CD4-positive, alpha-beta T cell (primary cell): Measurements from ENCODE around the gene CDC42SE1. TPM values are rescaled to one million over a fixed set of nuclear protein-coding genes. Genes with fewer than 3 reads are reported as not detected.

Experiments
- ATAC-seq: fragments of 200-7000 bp; cut with Tn5 transposase; one replicate; pipeline ENCODE4 v1.10.0; 2022; ENCODE audit warnings: mild to moderate bottlenecking; ENCODE audit not compliant: poor library complexity
- CTCF ChIA-PET: fragments of 350-600 bp; sonication (Branson Sonifier 250); formaldehyde crosslinking; loops from one replicate; lab custom pipeline; 2021; ENCODE audit warnings: antibody characterized with exemption, inconsistent platforms; lab: Charles Lee
- POLR2A ChIA-PET: fragments of 350-600 bp; sonication (Branson Sonifier 250); formaldehyde crosslinking; loops from one replicate; lab custom pipeline; 2021; ENCODE audit warnings: antibody characterized with exemption, inconsistent platforms; lab: Charles Lee
- DNase-seq, 14 experiments: peaks; one replicate each; pipeline ENCODE4 v3.0.0-alpha.2; 2013 to 2020; ENCODE audit warnings: mixed read lengths in 2 of 14
- H3K27ac ChIP-seq, 2 donors: one replicate each; pipeline versions ENCODE4 v1.5.1 to v1.7.0; 2013; ENCODE audit warnings: low read length in 2 of 2, low read depth in 1 of 2, mild to moderate bottlenecking in 1 of 2
- H3K27me3 ChIP-seq, 2 experiments: 1 replicate in 1 of 2; 2 replicates in 1 of 2; pipeline versions ENCODE4 v1.6.1 to v1.7.0; 2013; ENCODE audit warnings: low read length in 2 of 2, control low read depth in 1 of 2, mild to moderate bottlenecking in 1 of 2, moderate library complexity in 1 of 2; ENCODE audit not compliant: insufficient read depth in 2 of 2, control insufficient read depth in 1 of 2
- H3K36me3 ChIP-seq: one replicate; pipeline ENCODE4 v1.6.1; 2013; ENCODE audit warnings: low read length, control low read depth; ENCODE audit not compliant: insufficient read depth
- H3K4me1 ChIP-seq: one replicate; pipeline ENCODE4 v1.6.1; 2013; ENCODE audit warnings: low read length, control low read depth; ENCODE audit not compliant: insufficient read depth
- H3K4me3 ChIP-seq: one replicate; pipeline ENCODE4 v1.5.1; 2013; ENCODE audit warnings: mild to moderate bottlenecking, low read length, moderate library complexity
- H3K9me3 ChIP-seq, 2 experiments: 1 replicate in 1 of 2; 2 replicates in 1 of 2; pipeline versions ENCODE4 v1.6.1 to v1.7.0; 2013; ENCODE audit warnings: low read length in 2 of 2, mild to moderate bottlenecking in 2 of 2, control low read depth in 1 of 2, moderate library complexity in 1 of 2; ENCODE audit not compliant: control insufficient read depth in 1 of 2, insufficient read depth in 1 of 2
- H3K27ac Mint-ChIP-seq: one replicate; pipeline ENCODE4 v1.8.0; 2020; ENCODE audit warnings: mixed read lengths
- H3K27me3 Mint-ChIP-seq: one replicate; pipeline ENCODE4 v1.8.0; 2021; ENCODE audit warnings: mixed read lengths
- H3K36me3 Mint-ChIP-seq: one replicate; pipeline ENCODE4 v1.8.0; 2021; ENCODE audit warnings: low read depth, mixed read lengths
- H3K4me1 Mint-ChIP-seq: one replicate; pipeline ENCODE4 v1.8.0; 2021; ENCODE audit warnings: low read depth, mixed read lengths
- H3K4me3 Mint-ChIP-seq: one replicate; pipeline ENCODE4 v1.8.0; 2020; ENCODE audit warnings: mild to moderate bottlenecking, mixed read lengths
- H3K9me3 Mint-ChIP-seq: one replicate; pipeline ENCODE4 v1.8.0; 2020; ENCODE audit warnings: mixed read lengths
- intact Hi-C, 2 experiments: fragments of 100-400 bp; cut with DNase I in 1 of 2; cut with micrococcal nuclease in 1 of 2; formaldehyde crosslinking; loops; one replicate each; pipeline versions ENCODE4 v1.15.1 to v1.9.0; 2023 to 2025; cut with DNase I, micrococcal nuclease
- total RNA-seq, 174 experiments: library from RNA in 2 of 174; stranded (reverse) in 2 of 174; gene quantifications; one replicate each; pipeline ENCODE4 v1.2.3 and lab custom pipeline; 2021 to 2026
- TF ChIP-seq, protein P1 (sequence below): fragments of 200-600 bp; IDR thresholded peaks from one replicate; pipeline ENCODE4 v1.8.0; 2022; ENCODE audit warnings: antibody characterized with exemption, mild to moderate bottlenecking

The CDC42SE1 gene
- total RNA-seq, 2 experiments from 2014 or later = 401 to 404 TPM

DNA sequence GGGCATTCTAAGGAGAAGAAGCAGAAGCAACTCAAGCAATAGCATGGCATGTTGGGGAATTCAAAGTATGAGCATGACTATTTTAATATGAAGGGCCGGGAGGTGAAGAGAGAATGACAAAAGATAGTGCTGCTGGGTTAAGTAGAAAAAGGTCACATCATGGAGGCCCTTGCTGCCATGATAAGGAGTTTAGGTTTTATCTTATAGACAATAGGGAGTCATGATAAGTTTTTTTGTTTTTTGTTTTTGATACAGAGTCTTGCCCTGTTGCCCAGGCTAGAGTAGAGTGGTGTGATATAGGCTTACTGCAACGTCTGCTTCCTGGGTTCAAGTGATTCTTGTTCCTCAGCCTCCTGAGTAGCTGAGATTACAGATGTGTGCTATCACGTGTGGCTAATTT, 19.9 kb downstream of the CDC42SE1 start:
- no peak overlapping the region for H3K27ac Mint-ChIP-seq
- H3K9me3 Mint-ChIP-seq = no peaks in the 10 kb centered on the region
- H3K4me3 ChIP-seq = no peak overlapping the region
- peaks cover 9% of the 10 kb centered on the region for H3K4me1 ChIP-seq
- no peaks in the 10 kb centered on the region for H3K27me3 Mint-ChIP-seq
- peaks cover 9% of the 10 kb centered on the region for H3K36me3 Mint-ChIP-seq
- TF ChIP-seq, protein P1, sequence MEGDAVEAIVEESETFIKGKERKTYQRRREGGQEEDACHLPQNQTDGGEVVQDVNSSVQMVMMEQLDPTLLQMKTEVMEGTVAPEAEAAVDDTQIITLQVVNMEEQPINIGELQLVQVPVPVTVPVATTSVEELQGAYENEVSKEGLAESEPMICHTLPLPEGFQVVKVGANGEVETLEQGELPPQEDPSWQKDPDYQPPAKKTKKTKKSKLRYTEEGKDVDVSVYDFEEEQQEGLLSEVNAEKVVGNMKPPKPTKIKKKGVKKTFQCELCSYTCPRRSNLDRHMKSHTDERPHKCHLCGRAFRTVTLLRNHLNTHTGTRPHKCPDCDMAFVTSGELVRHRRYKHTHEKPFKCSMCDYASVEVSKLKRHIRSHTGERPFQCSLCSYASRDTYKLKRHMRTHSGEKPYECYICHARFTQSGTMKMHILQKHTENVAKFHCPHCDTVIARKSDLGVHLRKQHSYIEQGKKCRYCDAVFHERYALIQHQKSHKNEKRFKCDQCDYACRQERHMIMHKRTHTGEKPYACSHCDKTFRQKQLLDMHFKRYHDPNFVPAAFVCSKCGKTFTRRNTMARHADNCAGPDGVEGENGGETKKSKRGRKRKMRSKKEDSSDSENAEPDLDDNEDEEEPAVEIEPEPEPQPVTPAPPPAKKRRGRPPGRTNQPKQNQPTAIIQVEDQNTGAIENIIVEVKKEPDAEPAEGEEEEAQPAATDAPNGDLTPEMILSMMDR = no peak
- DNase-seq (no peak), ATAC-seq (no peak)
- H3K27me3 ChIP-seq = no peaks in the 10 kb centered on the region
- intact Hi-C loops = no loop called here
- no peak overlapping the region for H3K4me3 Mint-ChIP-seq
- H3K9me3 ChIP-seq = no peaks in the 10 kb centered on the region
- POLR2A ChIA-PET = interaction anchor here (1.6 to 3.4 kb wide), 2 partner anchors 9 to 11 kb away, joined by 7 to 13 read pairs; partner anchors contain the start of gene C1orf56
- H3K4me1 Mint-ChIP-seq = peaks cover 22% of the 10 kb centered on the region
- no peak overlapping the region for H3K27ac ChIP-seq
- peaks cover 8% of the 10 kb centered on the region for H3K36me3 ChIP-seq
- CTCF ChIA-PET = interaction anchor here (0.9 to 1.0 kb wide), 2 partner anchors 15 to 20 kb away, joined by 3 read pairs; partner anchors contain the start of gene CDC42SE1

DNA sequence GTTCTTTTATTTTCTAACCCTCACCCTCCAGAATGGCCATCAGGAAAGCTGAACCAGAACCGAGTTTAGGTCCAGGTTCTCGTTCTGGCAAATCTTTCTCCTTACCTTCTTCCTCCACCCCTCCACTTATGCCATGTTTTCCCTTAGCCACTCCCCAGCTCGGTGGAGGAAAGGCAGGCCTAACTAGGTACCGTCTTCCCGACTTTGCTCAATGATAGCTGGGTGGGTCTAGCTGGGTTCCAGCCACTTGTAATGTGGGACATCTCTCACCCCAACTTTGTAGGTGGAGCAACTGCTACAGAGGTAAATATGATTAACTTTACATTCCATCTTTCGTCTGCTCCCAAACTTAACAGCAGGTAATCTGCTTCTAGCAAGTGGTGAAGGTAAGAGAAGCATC, 22.4 kb downstream of the CDC42SE1 start:
- Histone ChIP-seq H3K4me1 (no peaks in the 10 kb centered on the region), H3K9me3 (no peaks in the 10 kb centered on the region), H3K4me3 (no peak overlapping the region), H3K27ac (no peak overlapping the region), H3K36me3 (peaks cover 23% of the 10 kb centered on the region), H3K27me3 (no peaks in the 10 kb centered on the region)
- ATAC-seq (no peak), DNase-seq (no peak)
- Mint-ChIP-seq H3K27me3 (no peaks in the 10 kb centered on the region), H3K9me3 (no peaks in the 10 kb centered on the region), H3K27ac (peak overlapping the region; percentile 28), H3K36me3 (peaks cover 21% of the 10 kb centered on the region), H3K4me3 (no peak overlapping the region), H3K4me1 (peaks cover 9% of the 10 kb centered on the region)
- ChIA-PET POLR2A (interaction anchor here (2.0 to 3.4 kb wide), 2 partner anchors 11 to 13 kb away, joined by 6 to 13 read pairs; partner anchors contain the start of gene C1orf56), CTCF (interaction anchor here (2.8 kb wide), 1 partner anchor 12 kb away, joined by 10 read pairs; no protein-coding TSS in a partner anchor)
- TF ChIP-seq, protein P1 = no peak
- intact Hi-C loops = no loop called here

DNA sequence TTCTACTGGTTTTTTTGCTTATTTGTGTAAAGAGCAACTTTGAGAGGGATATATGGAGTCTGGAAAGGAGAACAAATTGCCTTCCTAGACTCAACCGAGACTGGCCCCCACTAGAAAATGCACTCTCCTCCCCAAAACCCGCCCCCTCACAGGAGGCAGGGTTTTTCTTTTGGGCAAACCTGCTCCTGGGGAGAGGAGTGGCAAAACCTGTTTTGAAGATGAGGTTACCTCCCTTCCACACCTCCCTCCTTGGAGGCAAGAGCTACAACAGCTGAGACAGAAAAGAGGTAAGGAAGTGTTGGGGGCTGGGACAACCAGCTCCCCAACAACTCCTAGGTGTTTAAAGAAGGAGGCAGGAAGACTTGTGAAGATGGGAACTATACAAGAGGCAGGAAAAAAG, 23.1 kb downstream of the CDC42SE1 start, which contains the start of gene BNIPL:
Gene BNIPL (plus strand): TSS at position 231 of the 400 bp plus-strand sequence. CDS start 140 bp downstream, at position 371.
- Histone ChIP-seq H3K27ac (no peak within 1 kb of the TSS), H3K27me3 (no peaks in the 10 kb centered on the region), H3K36me3 (peaks cover 28% of the 10 kb centered on the region), H3K9me3 (no peaks in the 10 kb centered on the region), H3K4me1 (no peaks in the 10 kb centered on the region), H3K4me3 (no peak within 1 kb of the TSS)
- CTCF ChIA-PET = interaction anchor here (2.8 kb wide), 1 partner anchor 12 kb away, joined by 10 read pairs; no protein-coding TSS in a partner anchor
- no peaks in the 10 kb centered on the region for H3K27me3 Mint-ChIP-seq
- ATAC-seq = no peak
- no peak for DNase-seq
- H3K36me3 Mint-ChIP-seq = peaks cover 25% of the 10 kb centered on the region
- TF ChIP-seq, protein P1 = no peak
- H3K9me3 Mint-ChIP-seq = no peaks in the 10 kb centered on the region
- intact Hi-C loops = no loop called here
- POLR2A ChIA-PET = interaction anchor here (2.0 to 3.4 kb wide), 2 partner anchors 11 to 14 kb away, joined by 6 to 13 read pairs; partner anchors contain the start of gene C1orf56
- peaks cover 9% of the 10 kb centered on the region for H3K4me1 Mint-ChIP-seq
- peak within 1 kb of the TSS; percentile 52 for H3K27ac Mint-ChIP-seq
- no peak within 1 kb of the TSS for H3K4me3 Mint-ChIP-seq
